Skeletal muscle tissue (tissue), 4 donors: Measurements from ENCODE around the gene PADI2. TPM values are rescaled to one million over a fixed set of nuclear protein-coding genes. Genes with fewer than 3 reads are reported as not detected.

ENCODE experiments used
- H3K27ac ChIP-seq: one replicate; pipeline ENCODE4 v1.7.0; 2013; ENCODE audit warnings: mild to moderate bottlenecking, low read depth, low read length, inconsistent platforms
- H3K27me3 ChIP-seq, 3 donors: one replicate each; pipeline ENCODE4 v1.7.0; 2013; ENCODE audit warnings: low read length in 3 of 3; ENCODE audit not compliant: control insufficient read depth in 3 of 3, insufficient read depth in 3 of 3
- H3K36me3 ChIP-seq, 3 donors: one replicate each; pipeline ENCODE4 v1.7.0; 2013; ENCODE audit warnings: low read length in 3 of 3; ENCODE audit not compliant: control insufficient read depth in 3 of 3, insufficient read depth in 3 of 3
- H3K4me1 ChIP-seq, 3 donors: one replicate each; pipeline ENCODE4 v1.7.0; 2013; ENCODE audit warnings: low read length in 3 of 3, mild to moderate bottlenecking in 3 of 3; ENCODE audit not compliant: control insufficient read depth in 3 of 3, insufficient read depth in 3 of 3
- H3K4me3 ChIP-seq, 3 donors: one replicate each; pipeline ENCODE4 v1.7.0; 2013; ENCODE audit warnings: low read length in 3 of 3
- H3K9ac ChIP-seq, 3 donors: one replicate each; pipeline ENCODE4 v1.7.0; 2013; ENCODE audit warnings: low read length in 3 of 3, mild to moderate bottlenecking in 3 of 3, moderate library complexity in 2 of 3, low read depth in 1 of 3
- H3K9me3 ChIP-seq, 3 donors: one replicate each; pipeline ENCODE4 v1.7.0; 2013; ENCODE audit warnings: low read length in 3 of 3; ENCODE audit not compliant: control insufficient read depth in 3 of 3
- total RNA-seq: library from RNA; depleted of rRNA; stranded (reverse); fragments of >200 nt; gene quantifications from one replicate; pipeline ENCODE4 v1.2.3, GENCODE V29; 2014
- donor health status: Osteomylitis.

The PADI2 gene
- total RNA-seq, 1 donor from 2014 or later, result 33.9 TPM

- Histone ChIP-seq H3K4me1 (peaks cover 6 to 18% (median 15%) of the 10 kb centered on the region in 3 donors), H3K9ac (no peak overlapping the region), H3K9me3 (no peaks in the 10 kb centered on the region), H3K27ac (no peak overlapping the region), H3K36me3 (no peaks in the 10 kb centered on the region), H3K4me3 (no peak overlapping the region), H3K27me3 (peaks cover 0 to 3% (median 0%) of the 10 kb centered on the region in 3 donors)
These were observed 42.9 kb upstream of the PADI2 start for GRCh38 chr1:17161926-17162800.

DNA sequence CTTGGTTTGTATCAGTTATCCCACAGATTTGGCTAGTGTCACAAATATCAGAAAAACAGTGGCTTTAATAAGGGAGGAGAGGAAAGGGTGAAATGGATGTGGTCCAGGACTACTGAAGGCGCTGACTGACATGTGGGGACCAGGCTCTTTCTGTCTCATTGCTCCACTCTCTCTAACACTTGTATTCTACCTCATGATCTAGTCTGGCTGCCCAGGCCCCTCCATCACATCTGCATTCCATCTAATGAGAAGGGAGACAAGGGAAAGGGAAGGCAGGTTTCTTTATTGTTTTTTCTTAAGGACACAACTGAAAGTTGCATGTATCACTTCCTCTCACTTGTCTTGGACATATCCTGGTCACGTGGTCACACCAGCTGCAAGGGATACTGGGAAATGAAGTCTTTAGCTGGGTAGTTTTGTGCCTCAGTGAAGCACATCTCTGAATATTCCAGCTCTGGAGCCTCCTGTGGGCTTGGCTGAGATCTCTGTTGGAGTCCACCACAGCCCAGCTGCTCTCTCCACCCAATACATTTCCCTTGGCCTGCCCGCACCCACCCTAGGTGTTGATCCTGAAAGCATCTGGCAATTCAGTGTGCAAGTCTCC lies 42.0 kb upstream of the PADI2 start:
- H3K27me3 ChIP-seq, result no peaks in the 10 kb centered on the region
- no peaks in the 10 kb centered on the region for H3K36me3 ChIP-seq
- peaks cover 6 to 18% (median 15%) of the 10 kb centered on the region in 3 donors for H3K4me1 ChIP-seq
- no peak overlapping the region for H3K27ac ChIP-seq
- no peaks in the 10 kb centered on the region for H3K9me3 ChIP-seq
- H3K9ac ChIP-seq, result no peak overlapping the region
- H3K4me3 ChIP-seq, result no peak overlapping the region

- Histone ChIP-seq H3K9ac (no peak overlapping the region), H3K9me3 (peaks cover 0 to 2% (median 0%) of the 10 kb centered on the region in 3 donors), H3K4me3 (no peak overlapping the region), H3K4me1 (peaks cover 0 to 7% (median 3%) of the 10 kb centered on the region in 3 donors), H3K27me3 (no peaks in the 10 kb centered on the region), H3K27ac (no peak overlapping the region), H3K36me3 (no peaks in the 10 kb centered on the region)
These were observed 39.7 kb upstream of the PADI2 start for GRCh38 chr1:17158961-17159360.

DNA sequence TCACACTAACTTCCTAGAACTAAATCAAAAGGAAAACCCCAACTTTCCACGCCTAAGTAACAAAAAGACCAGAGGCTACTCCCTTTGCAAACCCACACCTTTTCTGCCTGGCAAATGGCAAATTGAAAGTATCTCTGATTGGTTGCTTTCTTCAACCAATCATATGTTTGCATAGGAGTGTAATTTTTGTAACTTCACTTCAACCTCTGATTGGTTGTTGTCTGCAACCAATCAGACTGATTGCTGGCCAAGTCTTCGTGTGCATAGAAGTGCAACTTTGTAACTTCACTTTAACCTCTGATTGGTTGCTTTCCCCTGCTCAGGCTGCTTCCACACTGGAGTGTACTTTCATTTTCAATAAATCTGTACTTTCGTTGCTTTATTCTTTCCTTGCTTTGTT lies 36.9 kb upstream of the PADI2 start:
- H3K9ac ChIP-seq, result no peak overlapping the region
- peaks cover 0 to 2% (median 2%) of the 10 kb centered on the region in 3 donors for H3K9me3 ChIP-seq
- H3K4me1 ChIP-seq, result no peaks in the 10 kb centered on the region
- no peaks in the 10 kb centered on the region for H3K36me3 ChIP-seq
- H3K27me3 ChIP-seq, result peaks cover 0 to 6% (median under 1%) of the 10 kb centered on the region in 3 donors
- H3K4me3 ChIP-seq, result no peak overlapping the region
- no peak overlapping the region for H3K27ac ChIP-seq

DNA sequence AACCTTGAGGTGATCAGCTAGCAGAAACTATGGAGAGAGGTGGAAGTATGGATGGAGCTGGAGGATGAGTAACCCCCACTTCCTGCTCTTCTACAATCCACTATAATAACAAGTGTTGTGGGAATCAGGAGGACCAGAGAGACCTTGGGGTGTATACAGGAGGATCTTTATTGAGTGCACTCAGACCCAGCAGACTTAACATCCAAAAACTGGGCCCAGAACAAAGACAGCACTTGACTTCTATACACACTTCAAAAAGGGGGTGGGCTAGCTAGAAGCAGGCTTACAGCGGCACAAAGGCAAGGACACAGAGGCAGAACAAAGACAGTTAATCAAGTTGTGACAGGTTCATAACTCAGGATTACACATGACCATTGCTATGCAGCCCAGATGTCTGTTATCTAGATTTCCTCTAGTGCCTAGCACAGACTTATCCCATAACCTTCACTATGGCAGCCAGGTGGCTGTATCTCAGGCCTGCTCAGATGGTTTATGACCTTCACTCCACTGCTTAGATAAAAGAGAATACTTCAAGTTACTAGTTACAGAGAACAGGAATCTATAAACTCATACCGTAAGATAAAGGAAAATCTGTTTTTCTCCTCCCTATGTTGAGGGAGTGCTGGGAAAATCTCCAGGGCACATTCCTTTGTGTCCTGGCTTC lies 36.1 kb upstream of the PADI2 start:
- Histone ChIP-seq H3K4me1 (no peaks in the 10 kb centered on the region), H3K27me3 (peaks cover 0 to 11% (median 5%) of the 10 kb centered on the region in 3 donors), H3K4me3 (no peak overlapping the region), H3K9ac (no peak overlapping the region), H3K9me3 (peaks cover 0 to 2% (median 2%) of the 10 kb centered on the region in 3 donors), H3K27ac (no peak overlapping the region), H3K36me3 (no peaks in the 10 kb centered on the region)

- Histone ChIP-seq H3K27ac (no peak overlapping the region), H3K4me3 (no peak overlapping the region), H3K4me1 (no peaks in the 10 kb centered on the region), H3K9ac (no peak overlapping the region), H3K9me3 (peaks cover 0 to 2% (median 0%) of the 10 kb centered on the region in 3 donors), H3K36me3 (no peaks in the 10 kb centered on the region), H3K27me3 (peaks cover 23 to 41% (median 34%) of the 10 kb centered on the region in 3 donors)
These were observed 30.5 kb upstream of the PADI2 start for GRCh38 chr1:17149771-17150170.

GRCh38 chr1:17148950-17149608 lies 29.8 kb upstream of the PADI2 start:
- Histone ChIP-seq H3K27me3 (peaks cover 23 to 41% (median 34%) of the 10 kb centered on the region in 3 donors), H3K27ac (no peak overlapping the region), H3K9me3 (peaks cover 0 to 2% (median 0%) of the 10 kb centered on the region in 3 donors), H3K9ac (no peak overlapping the region), H3K4me1 (no peaks in the 10 kb centered on the region), H3K4me3 (no peak overlapping the region), H3K36me3 (no peaks in the 10 kb centered on the region)

DNA sequence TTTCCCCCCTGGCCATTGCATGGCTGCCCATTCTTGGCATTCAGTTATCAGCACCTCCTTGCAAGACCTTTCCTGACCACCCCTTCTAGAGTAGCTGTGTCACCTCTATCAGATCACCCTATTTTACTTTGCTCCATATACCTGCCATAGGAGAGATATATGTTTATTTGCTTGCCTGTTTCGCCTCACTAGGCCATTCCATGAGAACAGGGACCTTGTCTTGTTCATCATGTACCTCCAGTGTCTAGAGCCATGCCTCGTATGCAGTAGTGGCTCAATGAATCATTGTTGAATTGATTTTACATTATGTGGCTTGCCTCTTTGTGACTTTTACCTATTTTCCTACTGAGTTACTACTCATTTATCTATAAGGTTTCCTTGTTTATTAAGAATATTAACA lies 26.4 kb upstream of the PADI2 start:
- Histone ChIP-seq H3K27me3 (peaks cover 23 to 33% (median 29%) of the 10 kb centered on the region in 3 donors), H3K9ac (no peak overlapping the region), H3K9me3 (no peaks in the 10 kb centered on the region)

DNA sequence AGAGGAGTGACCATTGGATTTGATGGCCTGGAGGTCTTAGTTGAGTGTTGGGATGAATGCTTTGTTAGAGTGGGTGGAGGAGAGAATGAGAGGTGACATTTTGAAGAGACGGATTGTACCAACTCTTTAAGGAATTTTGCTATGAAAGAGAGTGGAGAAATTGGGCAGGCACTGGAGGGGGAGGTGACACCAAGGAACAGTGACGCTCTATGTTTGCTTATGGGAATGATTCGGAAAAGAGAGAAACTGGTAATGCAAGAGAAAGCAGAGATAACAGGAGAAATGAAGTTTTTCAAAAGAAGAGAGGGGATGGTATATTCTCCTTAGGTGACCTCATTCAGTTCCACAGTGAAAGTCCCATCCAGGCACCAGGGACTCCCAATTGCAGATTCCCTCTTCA lies 24.5 kb upstream of the PADI2 start:
- H3K36me3 ChIP-seq, result no peaks in the 10 kb centered on the region
- no peak overlapping the region for H3K4me3 ChIP-seq
- no peaks in the 10 kb centered on the region for H3K9me3 ChIP-seq
- no peak overlapping the region for H3K27ac ChIP-seq
- H3K4me1 ChIP-seq, result no peaks in the 10 kb centered on the region
- peaks cover 7 to 21% (median 14%) of the 10 kb centered on the region in 3 donors for H3K27me3 ChIP-seq
- no peak overlapping the region for H3K9ac ChIP-seq

More for the DNA sequence above, 26.4 kb upstream of the PADI2 start:
- H3K4me1 ChIP-seq, result no peaks in the 10 kb centered on the region
- H3K4me3 ChIP-seq, result no peak overlapping the region
- H3K27ac ChIP-seq, result no peak overlapping the region
- no peaks in the 10 kb centered on the region for H3K36me3 ChIP-seq
